ENCODE measurements around the gene TPSD1. TPM values are rescaled to one million over a fixed set of nuclear protein-coding genes. Genes with fewer than 3 reads are reported as not detected.
"Not testable (repeated sequence)": the region's sequence is repeated elsewhere in the genome, so short reads cannot be mapped to it uniquely, and the experiment has no call there.

TPSD1 gene
- not detected for total RNA-seq

GRCh38 chr16:1255276-1256122 is at the start of gene TPSD1:
TPSD1 (plus strand) TSS chr16:1256069; CDS start chr16:1256281, 212 bp downstream.
- DNase-seq; H3K4me3 Mint-ChIP-seq; H3K36me3 Mint-ChIP-seq; intact Hi-C loops (cut with micrococcal nuclease); H3K9me3 Mint-ChIP-seq; POLR2A ChIA-PET; CTCF ChIA-PET; H3K27ac Mint-ChIP-seq; H3K4me1 Mint-ChIP-seq (ENCODE audit: low read depth): not testable (repeated sequence)
- peaks cover 12% of the 10 kb centered on the region for H3K27me3 Mint-ChIP-seq

- H3K4me3 Mint-ChIP-seq: no peak overlapping the region
- no peak overlapping the region for H3K27ac Mint-ChIP-seq
- no peaks in the 10 kb centered on the region for H3K27me3 Mint-ChIP-seq
- H3K9me3 Mint-ChIP-seq: no peaks in the 10 kb centered on the region
- H3K36me3 Mint-ChIP-seq: no peaks in the 10 kb centered on the region
- no peak for DNase-seq
- intact Hi-C loops (cut with micrococcal nuclease): no loop called here
- ChIA-PET POLR2A (no interaction called here), CTCF (no interaction called here)
- H3K4me1 Mint-ChIP-seq (ENCODE audit: low read depth): no peaks in the 10 kb centered on the region
Measured at GRCh38 chr16:1206326-1206725, 49.5 kb upstream of the TPSD1 start.

GRCh38 chr16:1206786-1207185 is 49.1 kb upstream of the TPSD1 start:
- Mint-ChIP-seq H3K27me3 (no peaks in the 10 kb centered on the region), H3K9me3 (no peaks in the 10 kb centered on the region), H3K27ac (no peak overlapping the region), H3K36me3 (no peaks in the 10 kb centered on the region), H3K4me3 (no peak overlapping the region), H3K4me1 (ENCODE audit: low read depth) (no peaks in the 10 kb centered on the region)
- peak; percentile 19 for DNase-seq
- intact Hi-C loops (cut with micrococcal nuclease): no loop called here
- ChIA-PET POLR2A (no interaction called here), CTCF (no interaction called here)

- DNase-seq: no peak
- peak overlapping the region; percentile 54 for H3K27ac Mint-ChIP-seq
- no peaks in the 10 kb centered on the region for H3K9me3 Mint-ChIP-seq
- H3K27me3 Mint-ChIP-seq: no peaks in the 10 kb centered on the region
- POLR2A ChIA-PET: no interaction called here
- CTCF ChIA-PET: no interaction called here
- H3K36me3 Mint-ChIP-seq: no peaks in the 10 kb centered on the region
- H3K4me3 Mint-ChIP-seq: peak overlapping the region; percentile 23
- H3K4me1 Mint-ChIP-seq (ENCODE audit: low read depth): no peaks in the 10 kb centered on the region
- intact Hi-C loops (cut with micrococcal nuclease): no loop called here
Measured at GRCh38 chr16:1208239-1208830, 47.5 kb upstream of the TPSD1 start.

- no peaks in the 10 kb centered on the region for H3K9me3 Mint-ChIP-seq
- intact Hi-C loops (cut with micrococcal nuclease): no loop called here
- H3K27ac Mint-ChIP-seq: no peak overlapping the region
- no peak for DNase-seq
- no peak overlapping the region for H3K4me3 Mint-ChIP-seq
- ChIA-PET POLR2A (no interaction called here), CTCF (no interaction called here)
- H3K27me3 Mint-ChIP-seq: no peaks in the 10 kb centered on the region
- H3K4me1 Mint-ChIP-seq (ENCODE audit: low read depth): no peaks in the 10 kb centered on the region
- H3K36me3 Mint-ChIP-seq: no peaks in the 10 kb centered on the region
Measured at GRCh38 chr16:1209081-1209480, 46.8 kb upstream of the TPSD1 start.

- H3K4me1 Mint-ChIP-seq (ENCODE audit: low read depth): no peaks in the 10 kb centered on the region
- H3K36me3 Mint-ChIP-seq: no peaks in the 10 kb centered on the region
- H3K9me3 Mint-ChIP-seq: no peaks in the 10 kb centered on the region
- H3K27me3 Mint-ChIP-seq: no peaks in the 10 kb centered on the region
- ChIA-PET POLR2A (no interaction called here), CTCF (no interaction called here)
- H3K4me3 Mint-ChIP-seq: no peak overlapping the region
- DNase-seq: no peak
- intact Hi-C loops (cut with micrococcal nuclease): no loop called here
- no peak overlapping the region for H3K27ac Mint-ChIP-seq
Measured at GRCh38 chr16:1210461-1210860, 45.4 kb upstream of the TPSD1 start.

GRCh38 chr16:1211451-1212268 is 44.2 kb upstream of the TPSD1 start:
- CTCF ChIA-PET: no interaction called here
- DNase-seq: no peak
- no peak overlapping the region for H3K27ac Mint-ChIP-seq
- H3K4me1 Mint-ChIP-seq (ENCODE audit: low read depth): no peaks in the 10 kb centered on the region
- no peaks in the 10 kb centered on the region for H3K27me3 Mint-ChIP-seq
- H3K36me3 Mint-ChIP-seq: no peaks in the 10 kb centered on the region
- H3K9me3 Mint-ChIP-seq: no peaks in the 10 kb centered on the region
- H3K4me3 Mint-ChIP-seq: no peak overlapping the region
- POLR2A ChIA-PET: no interaction called here
- intact Hi-C loops (cut with micrococcal nuclease): no loop called here

GRCh38 chr16:1212616-1213194 is 43.2 kb upstream of the TPSD1 start:
- Mint-ChIP-seq H3K36me3 (no peaks in the 10 kb centered on the region), H3K4me3 (no peak overlapping the region), H3K27ac (no peak overlapping the region), H3K27me3 (no peaks in the 10 kb centered on the region), H3K4me1 (ENCODE audit: low read depth) (no peaks in the 10 kb centered on the region), H3K9me3 (no peaks in the 10 kb centered on the region)
- no peak for DNase-seq
- POLR2A ChIA-PET: no interaction called here
- CTCF ChIA-PET: no interaction called here
- intact Hi-C loops (cut with micrococcal nuclease): no loop called here

GRCh38 chr16:1213231-1213630 is 42.6 kb upstream of the TPSD1 start:
- Mint-ChIP-seq H3K9me3 (no peaks in the 10 kb centered on the region), H3K36me3 (no peaks in the 10 kb centered on the region), H3K27ac (no peak overlapping the region), H3K27me3 (no peaks in the 10 kb centered on the region), H3K4me3 (no peak overlapping the region), H3K4me1 (ENCODE audit: low read depth) (no peaks in the 10 kb centered on the region)
- ChIA-PET CTCF (no interaction called here), POLR2A (no interaction called here)
- DNase-seq: no peak
- intact Hi-C loops (cut with micrococcal nuclease): no loop called here

GRCh38 chr16:1213796-1214372 is 42.0 kb upstream of the TPSD1 start:
- intact Hi-C loops (cut with micrococcal nuclease): no loop called here
- Mint-ChIP-seq H3K27me3 (no peaks in the 10 kb centered on the region), H3K4me3 (no peak overlapping the region), H3K9me3 (no peaks in the 10 kb centered on the region), H3K4me1 (ENCODE audit: low read depth) (no peaks in the 10 kb centered on the region), H3K36me3 (no peaks in the 10 kb centered on the region), H3K27ac (no peak overlapping the region)
- ChIA-PET POLR2A (no interaction called here), CTCF (no interaction called here)
- DNase-seq: no peak

- H3K27me3 Mint-ChIP-seq: no peaks in the 10 kb centered on the region
- no peaks in the 10 kb centered on the region for H3K9me3 Mint-ChIP-seq
- H3K4me1 Mint-ChIP-seq (ENCODE audit: low read depth): no peaks in the 10 kb centered on the region
- intact Hi-C loops (cut with micrococcal nuclease): no loop called here
- H3K27ac Mint-ChIP-seq: no peak overlapping the region
- H3K4me3 Mint-ChIP-seq: no peak overlapping the region
- ChIA-PET CTCF (no interaction called here), POLR2A (no interaction called here)
- H3K36me3 Mint-ChIP-seq: no peaks in the 10 kb centered on the region
- DNase-seq: no peak
Measured at GRCh38 chr16:1214719-1215118, 41.1 kb upstream of the TPSD1 start.

- Mint-ChIP-seq H3K27me3 (no peaks in the 10 kb centered on the region), H3K36me3 (no peaks in the 10 kb centered on the region), H3K4me1 (ENCODE audit: low read depth) (no peaks in the 10 kb centered on the region), H3K9me3 (no peaks in the 10 kb centered on the region), H3K27ac (no peak overlapping the region), H3K4me3 (no peak overlapping the region)
- DNase-seq: no peak
- ChIA-PET POLR2A (no interaction called here), CTCF (no interaction called here)
- intact Hi-C loops (cut with micrococcal nuclease): no loop called here
Measured at GRCh38 chr16:1215574-1216295, 40.1 kb upstream of the TPSD1 start.
